H1 (cell line): ENCODE results near the gene GOLGA6L9. TPM values are rescaled to one million over a fixed set of nuclear protein-coding genes. Genes with fewer than 3 reads are reported as not detected.

ENCODE experiments used
- CTCF ChIA-PET: fragments of 300-600 bp; sonication (Branson Sonifier 250); formaldehyde crosslinking; loops from one replicate; lab custom pipeline; 2021; ENCODE audit not compliant: partially characterized antibody; lab: Charles Lee
- POLR2A ChIA-PET: fragments of 300-600 bp; sonication (Branson Sonifier 250); formaldehyde crosslinking; loops from one replicate; lab custom pipeline; 2021; ENCODE audit warnings: inconsistent platforms; ENCODE audit not compliant: partially characterized antibody; lab: Charles Lee
- DNase-seq, 2 experiments: peaks; one replicate each; pipeline versions ENCODE4 v3.0.0 to v3.0.0-alpha.2; 2010 to 2022; ENCODE audit warnings: low spot score in 2 of 2, low read depth in 1 of 2, mixed read lengths in 1 of 2
- FAIRE-seq: peaks from 2 replicates; lab custom pipeline; 2011; peaks lifted over from hg19 to GRCh38; lab: Jason Lieb, UNC
- H2AFZ ChIP-seq: 2 replicates; pipeline ENCODE4 v1.8.1; 2012; ENCODE audit warnings: low read length, inconsistent platforms
- H2AK5ac ChIP-seq: 2 replicates; pipeline ENCODE4 v1.6.1; 2013; ENCODE audit warnings: low read depth, low read length
- H2BK120ac ChIP-seq: replicated peaks from 2 replicates; pipeline ENCODE3; 2013; ENCODE audit warnings: low read depth, low read length, inconsistent platforms
- H2BK12ac ChIP-seq: 2 replicates; pipeline ENCODE4 v1.6.1; 2013; ENCODE audit warnings: low read depth, low read length
- H2BK15ac ChIP-seq: 2 replicates; pipeline ENCODE4 v1.6.1; 2013; ENCODE audit warnings: low read length
- H2BK20ac ChIP-seq: 2 replicates; pipeline ENCODE4 v1.6.1; 2013; ENCODE audit warnings: low read length
- H2BK5ac ChIP-seq: 2 replicates; pipeline ENCODE4 v1.6.1; 2013; ENCODE audit warnings: low read depth, low read length
- H3K14ac ChIP-seq: 2 replicates; pipeline ENCODE4 v1.6.1; 2013; ENCODE audit warnings: inconsistent platforms; ENCODE audit not compliant: insufficient read length
- H3K18ac ChIP-seq: 2 replicates; pipeline ENCODE4 v1.6.1; 2013; ENCODE audit warnings: low read length; ENCODE audit errors: extremely low read depth
- H3K23ac ChIP-seq: 2 replicates; pipeline ENCODE4 v1.6.1; 2013; ENCODE audit warnings: inconsistent platforms; ENCODE audit not compliant: insufficient read length
- H3K23me2 ChIP-seq: 2 replicates; pipeline ENCODE4 v1.6.1; 2013; ENCODE audit warnings: low read depth, low read length
- H3K27ac ChIP-seq: 2 replicates; pipeline ENCODE4 v1.6.1; 2011; ENCODE audit warnings: low read depth, low read length, inconsistent platforms
- H3K27me3 ChIP-seq, 4 experiments: replicated peaks in 1 of 4; 1 replicate in 1 of 4; 2 replicates in 3 of 4; pipeline versions ENCODE4 v1.6.1 to v1.8.1; 2011 to 2013; ENCODE audit warnings: low read length in 3 of 4, mild to moderate bottlenecking in 3 of 4, inconsistent platforms in 2 of 4, mixed read lengths in 2 of 4, moderate library complexity in 1 of 4; ENCODE audit not compliant: control insufficient read depth in 3 of 4, insufficient read depth in 3 of 4; ENCODE audit errors: extremely low read depth in 1 of 4
- H3K36me3 ChIP-seq, 4 experiments: 2 replicates each; pipeline versions ENCODE4 v1.6.1 to v1.8.1; 2011 to 2013; ENCODE audit warnings: mild to moderate bottlenecking in 4 of 4, low read length in 3 of 4, moderate library complexity in 2 of 4, control low read depth in 1 of 4, inconsistent platforms in 1 of 4; ENCODE audit not compliant: insufficient read depth in 4 of 4, control insufficient read depth in 2 of 4
- H3K4ac ChIP-seq: replicated peaks from 2 replicates; pipeline ENCODE3; 2013; ENCODE audit warnings: low read length, low read depth, mixed read lengths, inconsistent platforms; ENCODE audit not compliant: insufficient read length
- H3K4me1 ChIP-seq, 4 experiments: replicated peaks in 1 of 4; 1 replicate in 1 of 4; 2 replicates in 3 of 4; pipeline versions ENCODE4 v1.6.1 to v1.8.1; 2011 to 2013; ENCODE audit warnings: low read length in 3 of 4, inconsistent platforms in 2 of 4, mixed read lengths in 1 of 4; ENCODE audit not compliant: insufficient read depth in 4 of 4, control insufficient read depth in 3 of 4
- H3K4me2 ChIP-seq, 2 experiments: 2 replicates each; pipeline versions ENCODE4 v1.6.1 to v1.8.1; 2011 to 2013; ENCODE audit warnings: low read depth in 2 of 2, low read length in 2 of 2, control low read depth in 1 of 2, inconsistent platforms in 1 of 2, mild to moderate bottlenecking in 1 of 2; ENCODE audit not compliant: insufficient read depth in 1 of 2
- H3K4me3 ChIP-seq, 4 experiments: fragments of 200-600, 300-600 bp in 1 of 4; sonication (generic), shearing (Covaris generic), sonication (Bioruptor Twin) in 1 of 4; 2 replicates each; pipeline versions ENCODE4 v1.5.1 to v1.8.1; 2011 to 2016; ENCODE audit warnings: low read length in 4 of 4, low read depth in 3 of 4, control low read depth in 2 of 4, inconsistent platforms in 2 of 4, mild to moderate bottlenecking in 2 of 4, mixed read lengths in 1 of 4, moderate library complexity in 1 of 4; ENCODE audit not compliant: insufficient read depth in 2 of 4; ENCODE audit errors: extremely low read depth in 1 of 4
- H3K56ac ChIP-seq: replicated peaks from 2 replicates; pipeline ENCODE3; 2013; ENCODE audit warnings: low read depth, mild to moderate bottlenecking, mixed read lengths, low read length, inconsistent platforms; ENCODE audit not compliant: insufficient read length
- H3K79me1 ChIP-seq: 2 replicates; pipeline ENCODE4 v1.6.1; 2013; ENCODE audit warnings: low read depth, low read length, control low read depth
- H3K79me2 ChIP-seq, 2 experiments: 2 replicates each; pipeline versions ENCODE4 v1.6.1 to v1.8.1; 2012 to 2013; ENCODE audit warnings: low read length in 2 of 2, mild to moderate bottlenecking in 2 of 2, inconsistent platforms in 1 of 2; ENCODE audit not compliant: insufficient read depth in 2 of 2, control insufficient read depth in 1 of 2
- H3K9ac ChIP-seq, 4 experiments: replicated peaks in 1 of 4; 1 replicate in 1 of 4; 2 replicates in 3 of 4; pipeline versions ENCODE4 v1.6.1 to v1.8.1; 2011 to 2013; ENCODE audit warnings: low read depth in 3 of 4, low read length in 3 of 4, control low read depth in 2 of 4, mild to moderate bottlenecking in 2 of 4, moderate library complexity in 2 of 4, inconsistent platforms in 1 of 4; ENCODE audit errors: extremely low read depth in 1 of 4
- H3K9me3 ChIP-seq, 2 experiments: 2 replicates each; pipeline versions ENCODE4 v1.6.1 to v1.8.1; 2012 to 2013; ENCODE audit warnings: mild to moderate bottlenecking in 2 of 2, moderate library complexity in 2 of 2, control low read depth in 1 of 2, inconsistent platforms in 1 of 2, low read depth in 1 of 2, low read length in 1 of 2, mixed read lengths in 1 of 2; ENCODE audit not compliant: insufficient read depth in 2 of 2
- H4K20me1 ChIP-seq, 2 experiments: replicated peaks in 1 of 2; 2 replicates each; pipeline versions ENCODE3 to v1.8.1; 2011 to 2013; ENCODE audit warnings: inconsistent platforms in 2 of 2, low read length in 2 of 2, mild to moderate bottlenecking in 1 of 2; ENCODE audit not compliant: insufficient read depth in 2 of 2, control insufficient read depth in 1 of 2
- H4K5ac ChIP-seq: 2 replicates; pipeline ENCODE4 v1.6.1; 2013; ENCODE audit warnings: low read length, low read depth, mixed read lengths, inconsistent platforms; ENCODE audit not compliant: insufficient read length
- H4K8ac ChIP-seq: 2 replicates; pipeline ENCODE4 v1.8.0; 2013; ENCODE audit warnings: mild to moderate bottlenecking, moderate library complexity, low read length, inconsistent platforms; ENCODE audit not compliant: insufficient read depth; ENCODE audit errors: extremely low read depth
- H4K91ac ChIP-seq: replicated peaks from 2 replicates; pipeline ENCODE3; 2013; ENCODE audit warnings: low read length, mixed read lengths, inconsistent platforms; ENCODE audit not compliant: insufficient read length
- ASH2L ChIP-seq: fragments of 200-600, 300-600 bp; sonication (generic); IDR thresholded peaks from one replicate; pipeline ENCODE4 v1.7.1; 2017; ENCODE audit warnings: low read length
- BACH1 ChIP-seq: IDR thresholded peaks from 2 replicates; pipeline ENCODE4 v1.6.1; 2012; ENCODE audit warnings: low read length, improper control_type of control experiment
- BCL11A ChIP-seq, 2 experiments: IDR thresholded peaks; one replicate each; pipeline ENCODE4 v1.6.1; 2011; ENCODE audit warnings: low read depth in 2 of 2, low read length in 2 of 2, mild to moderate bottlenecking in 2 of 2
- BRCA1 ChIP-seq: IDR thresholded peaks from 2 replicates; pipeline ENCODE4 v1.6.1; 2012; ENCODE audit warnings: low read depth, low read length, improper control_type of control experiment
- CBX5 ChIP-seq: fragments of 300-800, 300-1000 bp; sonication (generic); IDR thresholded peaks from 2 replicates; pipeline ENCODE4 v1.7.1; 2016; ENCODE audit warnings: antibody characterized with exemption, low read length, low read depth
- CHD1 ChIP-seq: IDR thresholded peaks from 2 replicates; pipeline ENCODE4 v1.6.1; 2012; ENCODE audit warnings: low read depth, low read length, improper control_type of control experiment
- CHD2 ChIP-seq: IDR thresholded peaks from 2 replicates; pipeline ENCODE4 v1.6.1; 2012; ENCODE audit warnings: low read length, improper control_type of control experiment
- KDM1A ChIP-seq: fragments of 200-600, 300-600 bp; sonication (generic); IDR thresholded peaks from 2 replicates; pipeline ENCODE4 v1.7.1; 2016; ENCODE audit warnings: mild to moderate bottlenecking, low read length, borderline replicate concordance
- KDM5A ChIP-seq: fragments of 200-600 bp; IDR thresholded peaks from 2 replicates; pipeline ENCODE4 v1.7.1; 2012; ENCODE audit warnings: mild to moderate bottlenecking, low read length, inconsistent platforms, mixed read lengths
- MAFK ChIP-seq: IDR thresholded peaks from 2 replicates; pipeline ENCODE4 v1.6.1; 2012; ENCODE audit warnings: low read depth, mild to moderate bottlenecking, improper control_type of control experiment, low read length
- SIX5 ChIP-seq: IDR thresholded peaks from 2 replicates; pipeline ENCODE4 v1.6.1; 2011; ENCODE audit warnings: mild to moderate bottlenecking, low read depth, low read length
- SP1 ChIP-seq: IDR thresholded peaks from 2 replicates; pipeline ENCODE4 v1.6.1; 2011; ENCODE audit warnings: low read depth, low read length
- TBP ChIP-seq: IDR thresholded peaks from 2 replicates; pipeline ENCODE4 v1.6.1; 2011; ENCODE audit warnings: low read depth, low read length, improper control_type of control experiment
- USF2 ChIP-seq: IDR thresholded peaks from 2 replicates; pipeline ENCODE4 v1.6.1; 2011; ENCODE audit warnings: low read length, improper control_type of control experiment
- WGBS, 2 experiments: shearing (Covaris generic) in 1 of 2; methylation state at CpG; one replicate each; pipeline versions ENCODE4 v1.1.6 to v1.1.7; 2013 to 2015; ENCODE audit warnings: low lambda C conversion rate in 2 of 2, mixed read lengths in 2 of 2, inconsistent platforms in 1 of 2, low coverage in 1 of 2, missing lambda C conversion rate in 1 of 2; ENCODE audit not compliant: insufficient replicate concordance in 2 of 2, insufficient coverage in 1 of 2, insufficient read length in 1 of 2; ENCODE audit errors: extremely low coverage in 1 of 2, missing lambda C conversion rate in 1 of 2; 5-methylcytosine and 5-hydroxymethylcytosine counted together
- polyA plus RNA-seq, 7 experiments: library from polyadenylated mRNA; depleted of rRNA in 3 of 7; stranded (reverse) in 5 of 7; unstranded in 2 of 7; fragments of >200 nt in 5 of 7; fragments of 200-250 nt in 2 of 7; gene quantifications; 1 replicate in 5 of 7; 2 replicates in 1 of 7; 4 replicates in 1 of 7; pipeline versions ENCODE4 v1.2.1 to v1.2.3, GENCODE V29; 2011 to 2013; ENCODE audit warnings: missing spikeins in 2 of 7, mixed read lengths in 2 of 7
- total RNA-seq: library from RNA; stranded (reverse); fragmentation: NEBNext Ultra II Directional; extraction: Animal tissue kit (Norgen Biotek cat#: 25700); gene quantifications from 2 replicates; pipeline ENCODE4 v1.2.1, GENCODE V29; 2021

The GOLGA6L9 gene
- total and polyA plus RNA-seq, 2 of the 8 experiments (the other 6 are each of a cell fraction or from before 2014, with no cell fraction given) = 3.1 to 5.5 TPM

DNA sequence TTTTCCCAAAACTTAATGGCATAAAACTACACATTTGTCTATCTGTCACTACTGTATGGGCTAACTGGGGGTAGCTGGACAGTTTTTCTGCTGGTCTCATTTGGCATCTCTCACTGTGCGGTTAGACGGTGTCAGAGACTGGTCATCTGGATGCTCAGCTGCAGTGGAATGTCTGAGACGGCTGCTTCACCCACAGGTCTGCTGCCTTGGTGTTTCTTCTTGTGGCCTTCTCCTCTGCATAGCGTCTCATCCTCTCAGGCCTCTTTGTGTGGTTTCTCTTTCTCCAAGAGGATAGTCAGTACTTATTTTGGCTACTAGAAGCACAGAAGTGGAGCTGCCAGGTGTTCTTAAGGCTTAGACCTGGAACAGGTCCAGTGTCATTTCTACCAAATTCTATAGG is 35.9 kb upstream of the GOLGA6L9 start:
- POLR2A ChIA-PET = no interaction called here
- no peak overlapping the region for H4K5ac ChIP-seq
- H3K27ac ChIP-seq = no peak overlapping the region
- no peak overlapping the region for H2AK5ac ChIP-seq
- no peak overlapping the region for H3K56ac ChIP-seq
- H3K36me3 ChIP-seq = no peaks in the 10 kb centered on the region
- H2BK15ac ChIP-seq = no peak overlapping the region
- H3K4me3 ChIP-seq = no peak overlapping the region
- H3K14ac ChIP-seq = no peak overlapping the region
- H2AFZ ChIP-seq = no peak overlapping the region
- peaks cover 0 to 2% of the 10 kb centered on the region in 2 experiments for H4K20me1 ChIP-seq
- no peak overlapping the region for H4K91ac ChIP-seq
- H3K23me2 ChIP-seq = no peaks in the 10 kb centered on the region
- no peak for FAIRE-seq
- H3K79me1 ChIP-seq = no peaks in the 10 kb centered on the region
- no peak overlapping the region for H2BK5ac ChIP-seq
- CTCF ChIA-PET = no interaction called here
- no peaks in the 10 kb centered on the region for H3K9me3 ChIP-seq
- no peak overlapping the region for H3K18ac ChIP-seq
- no peak for TF ChIP-seq KDM5A
- TF ChIP-seq BCL11A (IDR thresholded peaks at IDR 0.05; ENCODE audit: low read depth in 2 of 2, low read length in 2 of 2) = no peak
- TF ChIP-seq CBX5 = no peak
- no peak for TF ChIP-seq ASH2L
- TF ChIP-seq CHD2 = no peak
- TF ChIP-seq CHD1 = no peak
- no peak for TF ChIP-seq BRCA1
- no peak for TF ChIP-seq TBP
- no peak for TF ChIP-seq MAFK
- no peak for TF ChIP-seq USF2
- no peak for TF ChIP-seq SP1
- TF ChIP-seq BACH1 = no peak
- no peak for TF ChIP-seq KDM1A
- no peak for TF ChIP-seq SIX5
- no peak overlapping the region for H4K8ac ChIP-seq
- H2BK120ac ChIP-seq = no peak overlapping the region
- H3K79me2 ChIP-seq = peaks cover 0 to 39% of the 10 kb centered on the region in 2 experiments; a peak in 2 of 4 replicates
- WGBS, 2 experiments = 88% methylated on average over 4 of the region's 4 CpGs; no CpG with 5 or more reads in 1 of the 2 experiments
- no peak overlapping the region for H3K4me2 ChIP-seq
- DNase-seq = no peak
- H3K9ac ChIP-seq = no peak overlapping the region
- no peak overlapping the region for H3K4ac ChIP-seq
- H3K4me1 ChIP-seq = peaks cover 0 to 5% (median 0%) of the 10 kb centered on the region in 4 experiments; a peak in 1 of 7 replicates
- no peak overlapping the region for H2BK12ac ChIP-seq
- no peak overlapping the region for H3K23ac ChIP-seq
- no peaks in the 10 kb centered on the region for H3K27me3 ChIP-seq
- H2BK20ac ChIP-seq = no peak overlapping the region
